Mesothelial cell of epicardium (in vitro differentiated cells): ENCODE results near the gene MYNN. TPM values are rescaled to one million over a fixed set of nuclear protein-coding genes. Genes with fewer than 3 reads are reported as not detected.
A peak's percentile ranks its signal among the peaks of the same experiment; 100 is the strongest.

Source experiments
- DNase-seq, 2 experiments: peaks; one replicate each; pipeline ENCODE4 v3.0.0; 2021; ENCODE audit warnings: low spot score in 2 of 2; ENCODE audit not compliant: unreplicated experiment in 2 of 2
- H3K27ac Mint-ChIP-seq: 2 replicates; pipeline ENCODE4 v1.8.0; 2021; ENCODE audit warnings: mixed read lengths
- H3K27me3 Mint-ChIP-seq: 2 replicates; pipeline ENCODE4 v1.8.0; 2021; ENCODE audit warnings: low read depth, mixed read lengths
- H3K36me3 Mint-ChIP-seq: 2 replicates; pipeline ENCODE4 v1.8.0; 2021; ENCODE audit warnings: mixed read lengths
- H3K4me1 Mint-ChIP-seq: 2 replicates; pipeline ENCODE4 v1.8.0; 2021; ENCODE audit warnings: mixed read lengths
- H3K4me3 Mint-ChIP-seq: 2 replicates; pipeline ENCODE4 v1.8.0; 2021; ENCODE audit warnings: mild to moderate bottlenecking, moderate library complexity, mixed read lengths
- H3K9me3 Mint-ChIP-seq: 2 replicates; pipeline ENCODE4 v1.8.0; 2021; ENCODE audit warnings: mixed read lengths
- total RNA-seq: library from RNA; stranded (reverse); gene quantifications from 3 replicates; pipeline ENCODE4 v1.2.1, GENCODE V29; 2021
- TF ChIP-seq, protein P1 (sequence below): fragments of 200-600 bp; sonication (generic); IDR thresholded peaks from one replicate; pipeline ENCODE4 v1.5.0; 2021; ENCODE audit warnings: antibody characterized with exemption; ENCODE audit not compliant: unreplicated experiment

MYNN gene
- total RNA-seq, 1 donor from 2014 or later: 17.1 TPM

DNA sequence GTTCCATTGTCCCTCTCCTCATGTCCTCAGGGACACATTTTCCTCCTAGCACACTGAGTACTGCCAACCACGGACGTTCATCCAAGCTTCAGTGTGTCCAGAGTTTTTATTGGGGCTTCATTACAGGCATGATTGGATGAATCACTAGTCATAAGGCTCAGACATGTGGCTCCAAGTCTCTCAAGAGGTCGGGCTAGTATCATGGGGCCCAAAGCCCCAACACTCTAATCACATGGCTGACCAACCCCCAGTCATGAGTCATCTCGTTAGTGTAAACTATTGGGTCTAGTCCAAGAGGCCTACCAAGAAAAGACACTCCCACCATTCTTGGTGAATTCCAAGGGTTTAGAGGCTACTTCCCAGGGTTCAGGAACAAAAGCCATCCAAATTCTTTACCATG, 12.7 kb upstream of the MYNN start:
- Mint-ChIP-seq H3K4me3 (no peak overlapping the region), H3K9me3 (peaks cover 12% of the 10 kb centered on the region), H3K36me3 (peaks cover 4% of the 10 kb centered on the region), H3K27me3 (no peaks in the 10 kb centered on the region), H3K27ac (no peak overlapping the region), H3K4me1 (peaks cover 26% of the 10 kb centered on the region)
- DNase-seq: no peak
- TF ChIP-seq, protein P1, sequence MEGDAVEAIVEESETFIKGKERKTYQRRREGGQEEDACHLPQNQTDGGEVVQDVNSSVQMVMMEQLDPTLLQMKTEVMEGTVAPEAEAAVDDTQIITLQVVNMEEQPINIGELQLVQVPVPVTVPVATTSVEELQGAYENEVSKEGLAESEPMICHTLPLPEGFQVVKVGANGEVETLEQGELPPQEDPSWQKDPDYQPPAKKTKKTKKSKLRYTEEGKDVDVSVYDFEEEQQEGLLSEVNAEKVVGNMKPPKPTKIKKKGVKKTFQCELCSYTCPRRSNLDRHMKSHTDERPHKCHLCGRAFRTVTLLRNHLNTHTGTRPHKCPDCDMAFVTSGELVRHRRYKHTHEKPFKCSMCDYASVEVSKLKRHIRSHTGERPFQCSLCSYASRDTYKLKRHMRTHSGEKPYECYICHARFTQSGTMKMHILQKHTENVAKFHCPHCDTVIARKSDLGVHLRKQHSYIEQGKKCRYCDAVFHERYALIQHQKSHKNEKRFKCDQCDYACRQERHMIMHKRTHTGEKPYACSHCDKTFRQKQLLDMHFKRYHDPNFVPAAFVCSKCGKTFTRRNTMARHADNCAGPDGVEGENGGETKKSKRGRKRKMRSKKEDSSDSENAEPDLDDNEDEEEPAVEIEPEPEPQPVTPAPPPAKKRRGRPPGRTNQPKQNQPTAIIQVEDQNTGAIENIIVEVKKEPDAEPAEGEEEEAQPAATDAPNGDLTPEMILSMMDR: no peak

DNA sequence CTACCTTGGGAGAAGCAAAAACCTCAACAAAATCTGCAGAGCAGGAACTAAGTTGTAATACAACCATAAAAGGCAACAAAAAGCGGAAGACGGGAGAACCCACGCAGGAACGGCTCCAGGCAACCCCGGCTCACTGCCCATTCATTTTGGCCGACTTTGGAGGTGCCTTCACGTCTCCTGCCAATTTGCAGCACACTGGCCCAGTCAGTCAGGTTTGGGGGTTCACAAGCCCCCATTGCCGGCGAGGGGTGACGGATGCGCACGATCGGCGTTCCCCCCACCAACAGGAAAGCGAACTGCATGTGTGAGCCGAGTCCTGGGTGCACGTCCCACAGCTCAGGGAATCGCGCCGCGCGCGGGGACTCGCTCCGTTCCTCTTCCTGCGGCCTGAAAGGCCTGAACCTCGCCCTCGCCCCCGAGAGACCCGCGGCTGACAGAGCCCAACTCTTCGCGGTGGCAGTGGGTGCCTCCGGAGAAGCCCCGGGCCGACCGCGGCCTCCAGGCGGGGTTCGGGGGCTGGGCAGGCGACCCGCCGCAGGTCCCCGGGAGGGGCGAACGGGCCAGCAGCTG, 8.8 kb upstream of the MYNN start:
- peaks cover 7% of the 10 kb centered on the region for H3K4me1 Mint-ChIP-seq
- peak overlapping the region; percentile 94 for H3K27ac Mint-ChIP-seq
- TF ChIP-seq, protein P1: no peak
- H3K9me3 Mint-ChIP-seq: peaks cover 19% of the 10 kb centered on the region
- H3K4me3 Mint-ChIP-seq: peak overlapping the region; percentile 81
- DNase-seq: peak in 1 of 2 experiments; percentile 45
- H3K36me3 Mint-ChIP-seq: peaks cover 12% of the 10 kb centered on the region
- H3K27me3 Mint-ChIP-seq: no peaks in the 10 kb centered on the region

DNA sequence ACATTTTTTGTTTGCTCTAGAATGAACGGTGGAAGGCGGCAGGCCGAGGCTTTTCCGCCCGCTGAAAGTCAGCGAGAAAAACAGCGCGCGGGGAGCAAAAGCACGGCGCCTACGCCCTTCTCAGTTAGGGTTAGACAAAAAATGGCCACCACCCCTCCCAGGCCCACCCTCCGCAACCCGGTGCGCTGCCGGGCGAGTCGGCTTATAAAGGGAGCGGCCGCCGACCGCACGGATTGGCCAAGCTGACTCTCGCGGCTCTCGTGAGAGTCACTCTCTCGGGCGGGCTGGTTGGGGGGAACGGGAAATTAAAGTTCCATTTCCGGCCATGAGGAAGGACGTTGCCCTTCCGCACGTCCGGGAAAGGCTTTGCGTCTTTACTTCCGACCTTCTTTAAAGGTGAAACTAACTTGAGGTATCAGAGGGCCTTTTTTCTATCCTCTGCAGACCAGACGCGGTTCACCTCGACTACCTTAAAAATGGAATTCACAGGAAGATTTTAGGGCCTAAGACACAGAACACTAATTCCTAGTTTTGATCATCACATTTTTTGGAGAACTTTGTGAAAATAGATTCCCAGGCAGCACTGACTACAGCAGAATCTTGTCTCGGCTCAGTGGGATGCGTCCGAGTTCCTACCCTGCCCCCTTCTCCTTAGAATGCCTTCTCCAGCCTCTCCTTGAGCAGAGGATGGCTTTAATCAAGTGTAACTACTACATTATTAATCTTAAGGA, 8.1 kb upstream of the MYNN start, which contains the start of gene TERC:
Gene TERC (minus strand): TSS at position 179 of the 731 bp plus-strand sequence.
- Mint-ChIP-seq H3K36me3 (peaks cover 12% of the 10 kb centered on the region), H3K4me3 (peak within 1 kb of the TSS; percentile 81), H3K4me1 (peaks cover 8% of the 10 kb centered on the region), H3K27ac (peak within 1 kb of the TSS; percentile 96), H3K9me3 (peaks cover 19% of the 10 kb centered on the region), H3K27me3 (no peaks in the 10 kb centered on the region)
- TF ChIP-seq, protein P1: no peak
- peak; percentile 65 to 76 for DNase-seq

DNA sequence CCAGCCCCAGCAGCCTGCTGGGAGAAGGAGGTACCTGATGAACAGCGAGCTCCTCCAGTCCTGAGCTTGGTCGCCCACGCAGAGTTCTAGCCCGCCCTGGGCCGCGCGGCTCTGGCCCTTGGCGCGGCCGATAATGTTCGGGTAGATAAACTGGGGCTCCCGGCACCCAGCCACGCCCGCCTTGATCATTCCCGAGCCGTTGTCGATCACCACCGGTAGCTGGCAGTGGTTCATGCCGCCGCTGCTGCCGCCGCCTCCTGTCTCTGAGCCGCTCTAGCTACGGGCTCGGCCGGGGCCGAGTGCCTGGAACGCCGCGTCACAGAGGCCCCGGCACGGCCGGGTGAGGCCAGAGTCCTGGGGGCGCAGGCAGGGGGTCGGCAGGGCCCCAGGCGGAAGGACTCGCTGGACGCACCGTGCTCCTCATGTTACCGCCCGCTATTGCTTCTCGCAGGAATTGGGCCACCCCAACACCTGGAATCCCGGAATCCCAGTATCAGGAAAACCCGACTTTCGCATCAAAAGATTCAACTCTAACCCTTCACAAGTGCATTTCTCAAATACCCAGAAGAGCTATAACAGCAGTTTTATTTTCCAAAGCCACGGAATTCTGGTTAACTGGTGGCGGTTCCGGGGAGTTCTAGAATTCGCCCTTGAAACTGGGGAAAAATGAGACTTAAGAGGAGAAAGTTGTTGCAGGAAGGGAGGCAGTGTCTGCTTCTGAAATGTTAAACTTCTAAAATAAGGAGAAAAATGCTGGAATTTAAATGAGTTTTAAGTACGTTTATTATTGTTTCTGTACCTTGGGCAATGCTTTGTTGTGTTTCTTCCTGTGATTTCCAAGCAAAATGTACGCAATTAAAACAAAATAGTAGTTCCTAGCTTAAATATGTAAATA, 3.7 kb upstream of the MYNN start, which contains the start of gene ACTRT3:
Gene ACTRT3 (minus strand): TSS at position 275 of the 895 bp plus-strand sequence. CDS start 41 bp downstream, at position 234.
- DNase-seq: peak; percentile 34 to 65
- TF ChIP-seq, protein P1: no peak

DNA sequence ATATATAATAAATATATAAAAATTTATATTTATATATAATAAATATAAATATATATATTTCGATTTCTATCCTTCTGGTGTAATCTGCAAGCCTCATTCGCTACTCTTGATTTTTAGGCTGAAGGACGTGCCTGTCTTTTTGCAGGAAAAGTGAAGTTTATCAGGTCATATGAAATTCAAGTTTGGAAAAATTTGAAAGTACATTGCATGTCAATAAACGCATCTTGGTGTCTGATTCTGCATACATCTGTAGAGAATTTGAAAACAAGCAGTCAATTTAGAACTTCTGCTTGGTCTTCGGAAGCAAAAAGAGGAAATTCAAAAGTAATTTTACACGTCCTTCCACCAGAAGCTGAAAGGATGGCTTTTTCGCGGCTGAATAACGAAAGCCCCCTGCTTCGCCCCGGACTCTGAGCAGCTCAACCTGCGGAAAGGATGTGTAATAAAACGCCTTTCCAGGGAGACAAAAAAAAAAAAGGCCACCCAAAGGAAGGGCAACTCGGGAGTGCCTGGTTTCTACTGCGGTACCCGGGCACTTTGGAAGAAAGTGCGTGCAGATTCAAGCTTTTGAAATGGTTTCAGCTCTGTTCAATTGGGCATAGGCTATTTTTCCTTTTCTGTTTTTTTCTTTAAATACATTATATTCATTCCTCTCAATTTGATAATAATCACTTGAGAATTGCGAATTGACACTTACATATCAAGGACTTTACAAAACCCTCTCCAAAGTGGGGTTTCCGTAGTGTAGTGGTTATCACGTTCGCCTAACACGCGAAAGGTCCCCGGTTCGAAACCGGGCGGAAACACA, 1.5 kb upstream of the MYNN start:
- peak overlapping the region; percentile 96 for H3K4me3 Mint-ChIP-seq
- peaks cover 3% of the 10 kb centered on the region for H3K36me3 Mint-ChIP-seq
- H3K27ac Mint-ChIP-seq: peak overlapping the region; percentile 99
- TF ChIP-seq, protein P1: no peak
- H3K4me1 Mint-ChIP-seq: peaks cover 33% of the 10 kb centered on the region
- no peaks in the 10 kb centered on the region for H3K27me3 Mint-ChIP-seq
- no peaks in the 10 kb centered on the region for H3K9me3 Mint-ChIP-seq
- DNase-seq: peak; percentile 26 to 65

More for the DNA sequence above, 3.7 kb upstream of the MYNN start, which contains the start of gene ACTRT3:
- peak within 1 kb of the TSS; percentile 85 for H3K4me3 Mint-ChIP-seq
- H3K27ac Mint-ChIP-seq: peak within 1 kb of the TSS; percentile 91
- peaks cover 12% of the 10 kb centered on the region for H3K9me3 Mint-ChIP-seq
- H3K27me3 Mint-ChIP-seq: no peaks in the 10 kb centered on the region
- H3K4me1 Mint-ChIP-seq: peaks cover 23% of the 10 kb centered on the region
- H3K36me3 Mint-ChIP-seq: peaks cover 10% of the 10 kb centered on the region
